Measurements from ENCODE around the gene FERMT1. TPM values are rescaled to one million over a fixed set of nuclear protein-coding genes. Genes with fewer than 3 reads are reported as not detected.

FERMT1 gene
- total and polyA plus RNA-seq, 2 of the 4 experiments (the other 2 are of a cell fraction) = 1.8 to 2.3 TPM

- Histone ChIP-seq H2AK5ac (ENCODE audit: low read depth, low read length) (no peak overlapping the region), H3K9me3 (ENCODE audit: control insufficient read depth, insufficient read depth, low read length) (no peaks in the 10 kb centered on the region), H3K14ac (replicated peaks; ENCODE audit: low read depth, low read length) (no peak overlapping the region), H3K23ac (ENCODE audit: low read depth, low read length) (no peak overlapping the region), H3K4me1 (ENCODE audit: control insufficient read depth, insufficient read depth, low read length) (no peaks in the 10 kb centered on the region; the same call in 1 of the 2 replicates), H4K5ac (ENCODE audit: low read depth, low read length) (no peak overlapping the region), H3K27me3 (ENCODE audit: control insufficient read depth, insufficient read depth, low read length) (no peaks in the 10 kb centered on the region), H4K8ac (ENCODE audit: low read depth in 2 of 2, low read length in 2 of 2) (no peak overlapping the region), H3K36me3 (ENCODE audit: control insufficient read depth, insufficient read depth, low read length) (peaks cover 16% of the 10 kb centered on the region; the same call in 1 of the 2 replicates), H3K9me1 (ENCODE audit: insufficient read depth, low read length) (peaks cover 3% of the 10 kb centered on the region; the same call in 1 of the 2 replicates), H4K20me1 (ENCODE audit: insufficient read depth, low read length) (no peaks in the 10 kb centered on the region), H3K9ac (ENCODE audit: low read depth, low read length) (no peak overlapping the region), H3K79me1 (ENCODE audit: low read depth in 1 of 2, low read length in 2 of 2) (no peaks in the 10 kb centered on the region), H2AK9ac (replicated peaks; ENCODE audit: low read depth, low read length, poor library complexity) (no peak overlapping the region), H2BK120ac (ENCODE audit: low read depth, low read length) (no peak overlapping the region), H2BK15ac (ENCODE audit: low read depth, low read length) (no peak overlapping the region), H3K56ac (ENCODE audit: extremely low read depth, insufficient read depth, low read length) (no peak overlapping the region), H3K4ac (ENCODE audit: low read depth, low read length) (no peak overlapping the region), H2BK20ac (ENCODE audit: low read depth, low read length) (no peak overlapping the region), H2BK5ac (ENCODE audit: low read depth, low read length, poor library complexity, severe bottlenecking) (no peak overlapping the region), H4K91ac (ENCODE audit: insufficient read depth, low read depth, low read length) (no peak overlapping the region), H3K18ac (ENCODE audit: low read depth, low read length) (no peak overlapping the region), H3K27ac (ENCODE audit: insufficient read depth, low read length) (no peak overlapping the region), H3K4me2 (ENCODE audit: low read depth, low read length) (no peak overlapping the region), H2AFZ (replicated peaks; ENCODE audit: low read length, poor library complexity) (no peak overlapping the region), H3K4me3 (ENCODE audit: insufficient read depth, low read depth, low read length) (no peak overlapping the region)
- no TSS peak for BruUV-seq (replicated peaks)
- TF ChIP-seq RCOR1 (IDR thresholded peaks at IDR 0.05; ENCODE audit: insufficient replicate concordance, low read length) (no peak), POLR2A (IDR thresholded peaks at IDR 0.05; ENCODE audit: low read depth, low read length) (no peak), USF2 (IDR thresholded peaks at IDR 0.05; ENCODE audit: low read depth, low read length) (no peak), RFX5 (IDR thresholded peaks at IDR 0.05; ENCODE audit: low read depth, low read length) (no peak), MAFK (IDR thresholded peaks at IDR 0.05; ENCODE audit: low read depth, low read length) (no peak), NFE2L2 (IDR thresholded peaks at IDR 0.05; ENCODE audit: low read depth, low read length) (no peak)
- in situ Hi-C loops (cut with MboI; ENCODE audit: low sequenced_read_pairs) (no loop called here), intact Hi-C loops (cut with micrococcal nuclease) (no loop called here), dilution Hi-C loops (cut with HindIII; ENCODE audit: low sequenced_read_pairs, unreplicated experiment) (no loop called here)
- ATAC-seq (ENCODE audit: low read depth) = peak; percentile 80
- POLR2A ChIA-PET (ENCODE audit: unreplicated experiment) = no interaction called here
- peak; percentile 79 for DNase-seq
- CTCF ChIA-PET = interaction anchor here (0.6 kb wide), 1 partner anchor 1088 kb away, joined by 3 read pairs; no protein-coding TSS in a partner anchor
These were observed 77.3 kb downstream of the FERMT1 start for GRCh38 chr20:6045566-6045965.
